ENCODE measurements around the gene ITPR2.
"Not testable (repeated sequence)": the region's sequence is repeated elsewhere in the genome, so short reads cannot be mapped to it uniquely, and the experiment has no call there.

ITPR2 gene

GRCh38 chr12:26786865-26787514, 46.0 kb downstream of the ITPR2 start:
- DNase-seq (ENCODE audit: low spot score), result no peak

GRCh38 chr12:26786491-26786864, 46.5 kb downstream of the ITPR2 start:
- no peak for DNase-seq (ENCODE audit: low spot score)

GRCh38 chr12:26783816-26784379, 49.1 kb downstream of the ITPR2 start:
- not testable (repeated sequence) for DNase-seq (ENCODE audit: low spot score)

GRCh38 chr12:26783131-26783526, 49.9 kb downstream of the ITPR2 start:
- no peak for DNase-seq (ENCODE audit: low spot score)

- DNase-seq (ENCODE audit: low spot score), result no peak
Measured at GRCh38 chr12:26782372-26783130, 50.4 kb downstream of the ITPR2 start.

GRCh38 chr12:26780656-26781055, 52.3 kb downstream of the ITPR2 start:
- not testable (repeated sequence) for DNase-seq (ENCODE audit: low spot score)

GRCh38 chr12:26778173-26778775, 54.7 kb downstream of the ITPR2 start:
- DNase-seq (ENCODE audit: low spot score), result not testable (repeated sequence)

- DNase-seq (ENCODE audit: low spot score), result no peak
Measured at GRCh38 chr12:26777236-26777635, 55.8 kb downstream of the ITPR2 start.

GRCh38 chr12:26775991-26776390, 57.0 kb downstream of the ITPR2 start:
- not testable (repeated sequence) for DNase-seq (ENCODE audit: low spot score)

GRCh38 chr12:26773313-26774104, 59.5 kb downstream of the ITPR2 start:
- no peak for DNase-seq (ENCODE audit: low spot score)

- DNase-seq (ENCODE audit: low spot score), result no peak
Measured at GRCh38 chr12:26771861-26772260, 61.1 kb downstream of the ITPR2 start.

- DNase-seq (ENCODE audit: low spot score), result no peak
Measured at GRCh38 chr12:26770239-26771070, 62.5 kb downstream of the ITPR2 start.

GRCh38 chr12:26769611-26770010, 63.4 kb downstream of the ITPR2 start:
- no peak for DNase-seq (ENCODE audit: low spot score)

GRCh38 chr12:26768611-26769603, 64.1 kb downstream of the ITPR2 start:
- no peak for DNase-seq (ENCODE audit: low spot score)

- DNase-seq (ENCODE audit: low spot score), result no peak
Measured at GRCh38 chr12:26767865-26768264, 65.1 kb downstream of the ITPR2 start.

- DNase-seq (ENCODE audit: low spot score), result no peak
Measured at GRCh38 chr12:26767116-26767515, 65.9 kb downstream of the ITPR2 start.

- no peak for DNase-seq (ENCODE audit: low spot score)
Measured at GRCh38 chr12:26762186-26762585, 70.8 kb downstream of the ITPR2 start.

- DNase-seq (ENCODE audit: low spot score), result no peak
Measured at GRCh38 chr12:26761775-26762174, 71.2 kb downstream of the ITPR2 start.

GRCh38 chr12:26760657-26761293, 72.2 kb downstream of the ITPR2 start:
- no peak for DNase-seq (ENCODE audit: low spot score)

Data from putamen (tissue), 1 donor.